ENCODE data around the gene EML3.
"Not testable (repeated sequence)": the region's sequence is repeated elsewhere in the genome, so short reads cannot be mapped to it uniquely, and the experiment has no call there.

Gene EML3

DNA sequence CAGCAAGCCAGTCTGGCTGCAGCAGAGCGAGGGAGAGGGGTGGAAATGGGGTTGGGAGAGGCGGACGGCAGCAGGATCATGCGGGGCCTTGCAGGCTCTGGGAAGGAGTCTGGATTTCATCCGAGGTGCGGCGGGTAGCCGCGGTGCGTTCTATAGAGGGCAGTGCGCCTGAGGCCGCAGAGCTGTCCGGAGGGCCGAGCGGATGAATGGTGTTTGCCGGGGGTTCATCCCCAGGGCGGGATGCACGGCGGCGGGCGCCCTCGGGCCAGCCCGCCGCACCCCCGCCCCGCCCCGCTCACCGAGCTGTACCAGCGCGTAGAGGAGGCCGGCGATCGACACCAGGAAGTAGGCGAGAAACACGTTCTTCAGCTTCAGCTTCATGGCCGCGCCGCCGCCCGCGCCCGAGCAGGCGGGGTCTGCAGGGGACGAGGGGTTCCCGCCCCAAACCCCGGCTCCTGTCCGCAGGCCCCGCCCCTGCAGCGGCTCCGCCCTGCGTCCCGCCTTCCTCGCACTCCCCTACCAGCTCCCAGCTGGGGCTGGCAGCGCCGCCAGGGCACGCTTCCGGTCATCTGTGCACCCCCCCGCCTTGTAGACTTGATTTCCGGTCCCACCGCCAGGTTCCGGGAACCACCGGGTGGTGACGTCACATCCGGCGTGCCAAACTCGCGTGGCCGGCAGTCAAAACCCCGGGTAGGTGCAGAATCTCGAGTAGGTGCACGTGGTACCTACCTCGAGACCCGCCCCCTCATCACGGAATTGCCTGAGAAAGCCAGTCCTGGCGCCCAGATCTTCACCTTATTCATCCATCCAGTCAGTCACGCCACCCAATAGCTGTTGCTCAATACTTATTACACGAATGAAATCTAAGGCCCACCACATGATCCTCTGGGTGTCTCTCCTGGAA lies 9.2 kb upstream of the EML3 start, which contains the start of gene B3GAT3:
Gene B3GAT3 (minus strand): TSS at position 420 of the 904 bp plus-strand sequence. CDS start 39 bp downstream, at position 381.
- DNase-seq (ENCODE audit: low read depth in 2 of 2), result peak; percentile 86 to 88

DNA sequence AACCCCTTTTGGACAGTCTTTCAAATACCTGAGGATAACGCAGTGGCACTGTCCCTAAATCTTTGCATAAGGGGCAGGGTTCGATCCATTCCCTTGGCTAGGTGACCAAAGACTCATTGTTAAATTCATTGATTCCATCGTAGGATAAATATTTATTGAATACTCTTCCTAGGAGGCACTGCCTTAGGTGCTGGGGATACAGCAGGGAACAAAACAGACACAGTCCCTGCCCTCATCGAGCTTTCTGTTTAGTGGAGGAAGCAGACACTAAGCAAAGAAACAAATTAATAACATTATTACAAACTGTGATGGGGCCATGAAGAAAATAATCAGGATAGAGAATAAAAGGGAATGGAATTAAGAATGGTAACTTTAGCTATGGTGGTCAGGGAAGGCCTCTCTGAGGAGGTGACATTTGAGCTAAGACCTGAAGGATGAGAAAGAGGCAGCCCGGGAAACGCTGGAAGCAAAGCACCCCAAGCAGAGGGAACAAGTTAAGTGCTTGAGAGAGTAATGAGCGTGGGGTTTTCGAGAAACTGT lies 8.5 kb upstream of the EML3 start:
- no peak for DNase-seq (ENCODE audit: low read depth in 2 of 2)

DNA sequence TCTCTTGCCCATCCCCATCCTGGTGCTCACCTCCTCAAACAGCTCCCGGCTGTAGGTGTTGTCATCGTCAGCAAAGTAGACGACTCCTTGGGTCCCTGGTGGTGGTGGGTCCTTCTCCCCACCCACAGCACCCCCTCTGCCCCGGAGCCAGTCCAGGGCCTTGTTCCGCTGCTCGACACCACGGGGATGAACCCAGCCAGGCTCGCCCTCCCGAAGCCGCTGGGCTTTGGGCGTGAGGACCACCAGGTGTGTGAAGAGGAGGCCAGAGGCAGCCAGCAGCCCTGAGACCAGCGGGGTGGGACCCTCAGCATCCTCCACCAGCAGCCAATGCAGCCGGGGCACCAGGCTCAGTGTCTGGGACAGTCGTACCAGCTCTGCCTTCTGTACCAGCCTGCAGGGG lies 4.4 kb upstream of the EML3 start:
- not testable (repeated sequence) for DNase-seq (ENCODE audit: low read depth in 2 of 2)

DNA sequence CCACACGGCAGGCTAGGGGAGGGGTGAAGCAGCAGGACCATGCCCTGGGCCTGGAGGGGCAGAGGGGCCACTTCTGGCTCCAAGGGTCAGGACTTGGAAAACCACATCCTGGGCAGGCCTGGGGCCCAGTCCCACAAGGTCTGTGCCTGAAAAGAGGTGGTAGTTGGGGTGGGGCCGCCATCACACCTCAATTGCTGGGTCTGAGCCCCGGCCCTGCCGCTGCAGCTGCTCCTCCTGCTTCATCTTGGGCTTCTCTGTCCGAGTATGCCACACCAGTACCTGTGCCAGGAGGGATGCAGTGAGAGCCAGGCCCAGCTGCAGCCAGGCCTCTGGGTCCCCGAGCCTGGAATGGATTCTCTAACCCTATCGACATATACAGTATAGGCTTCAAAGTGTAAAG lies 2.9 kb upstream of the EML3 start:
- DNase-seq (ENCODE audit: low read depth in 2 of 2), result no peak

DNA sequence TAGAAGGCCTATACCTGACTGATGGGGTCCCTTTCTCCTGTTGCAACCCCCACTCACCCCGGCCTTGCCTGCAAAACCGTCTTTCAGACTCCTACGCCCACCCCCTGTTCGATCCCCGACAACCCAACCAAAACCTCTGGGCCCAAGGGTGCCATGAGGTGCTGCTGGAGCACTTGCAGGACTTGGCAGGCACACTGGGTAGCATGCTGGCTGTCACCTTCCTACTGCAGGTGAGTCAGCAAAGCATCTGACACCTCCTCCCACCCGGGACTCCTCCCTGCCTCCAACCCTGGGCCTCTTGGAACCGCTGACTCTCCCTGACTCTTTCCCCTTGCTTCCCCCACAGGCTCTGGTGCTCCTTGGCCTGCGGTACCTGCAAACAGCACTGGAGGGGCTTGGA lies 1.7 kb upstream of the EML3 start:
- DNase-seq (ENCODE audit: low read depth in 2 of 2), result no peak

DNA sequence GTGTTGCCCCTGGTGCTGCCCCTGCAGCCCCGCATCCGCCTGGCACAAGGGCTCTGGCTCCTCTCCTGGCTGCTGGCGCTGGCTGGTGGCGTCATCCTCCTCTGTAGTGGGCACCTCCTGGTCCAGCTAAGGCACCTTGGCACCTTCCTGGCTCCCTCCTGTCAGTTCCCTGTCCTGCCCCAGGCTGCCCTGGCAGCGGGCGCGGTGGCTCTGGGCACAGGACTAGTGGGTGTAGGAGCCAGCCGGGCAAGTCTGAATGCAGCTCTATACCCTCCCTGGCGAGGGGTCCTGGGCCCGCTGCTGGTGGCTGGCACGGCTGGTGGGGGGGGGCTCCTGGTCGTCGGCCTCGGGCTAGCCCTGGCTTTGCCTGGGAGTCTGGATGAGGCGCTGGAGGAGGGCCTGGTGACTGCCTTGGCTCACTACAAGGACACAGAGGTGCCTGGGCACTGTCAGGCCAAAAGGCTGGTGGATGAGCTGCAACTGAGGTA lies 760 bp upstream of the EML3 start:
- DNase-seq (ENCODE audit: low read depth in 2 of 2), result no peak

DNA sequence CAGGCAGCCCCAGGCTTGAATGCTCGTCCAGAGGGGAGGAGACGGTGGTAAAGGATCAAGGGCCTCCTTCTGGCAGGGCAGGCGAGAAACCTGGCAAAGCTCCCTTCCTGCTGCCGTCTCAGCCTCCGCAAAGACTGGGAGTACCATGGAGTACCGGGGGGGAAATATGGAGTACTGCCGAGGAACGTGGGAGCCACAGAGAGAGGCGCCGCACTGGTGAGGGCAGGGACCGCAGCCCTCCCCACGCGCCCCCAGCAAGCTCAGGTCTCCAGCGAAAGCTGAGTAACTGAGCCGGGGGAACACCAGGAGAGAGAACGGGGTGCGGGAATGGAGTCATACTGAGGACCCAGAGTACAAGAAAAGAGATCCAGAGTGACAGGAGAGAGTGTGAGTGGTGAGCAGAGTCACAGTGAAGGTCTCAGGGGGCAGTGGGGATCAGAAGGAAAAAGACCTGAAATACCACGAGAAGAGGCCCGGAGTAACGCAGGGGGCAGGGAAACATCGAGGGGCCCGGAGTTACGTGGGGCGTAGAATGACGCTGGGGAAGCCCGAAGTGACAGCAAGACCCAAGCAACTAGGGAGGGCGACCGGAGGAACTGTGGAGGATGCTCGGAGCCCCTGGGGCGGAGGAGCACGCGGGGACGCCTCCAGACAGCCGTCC lies 740 bp downstream of the EML3 start:
- DNase-seq (ENCODE audit: low read depth in 2 of 2), result no peak

DNA sequence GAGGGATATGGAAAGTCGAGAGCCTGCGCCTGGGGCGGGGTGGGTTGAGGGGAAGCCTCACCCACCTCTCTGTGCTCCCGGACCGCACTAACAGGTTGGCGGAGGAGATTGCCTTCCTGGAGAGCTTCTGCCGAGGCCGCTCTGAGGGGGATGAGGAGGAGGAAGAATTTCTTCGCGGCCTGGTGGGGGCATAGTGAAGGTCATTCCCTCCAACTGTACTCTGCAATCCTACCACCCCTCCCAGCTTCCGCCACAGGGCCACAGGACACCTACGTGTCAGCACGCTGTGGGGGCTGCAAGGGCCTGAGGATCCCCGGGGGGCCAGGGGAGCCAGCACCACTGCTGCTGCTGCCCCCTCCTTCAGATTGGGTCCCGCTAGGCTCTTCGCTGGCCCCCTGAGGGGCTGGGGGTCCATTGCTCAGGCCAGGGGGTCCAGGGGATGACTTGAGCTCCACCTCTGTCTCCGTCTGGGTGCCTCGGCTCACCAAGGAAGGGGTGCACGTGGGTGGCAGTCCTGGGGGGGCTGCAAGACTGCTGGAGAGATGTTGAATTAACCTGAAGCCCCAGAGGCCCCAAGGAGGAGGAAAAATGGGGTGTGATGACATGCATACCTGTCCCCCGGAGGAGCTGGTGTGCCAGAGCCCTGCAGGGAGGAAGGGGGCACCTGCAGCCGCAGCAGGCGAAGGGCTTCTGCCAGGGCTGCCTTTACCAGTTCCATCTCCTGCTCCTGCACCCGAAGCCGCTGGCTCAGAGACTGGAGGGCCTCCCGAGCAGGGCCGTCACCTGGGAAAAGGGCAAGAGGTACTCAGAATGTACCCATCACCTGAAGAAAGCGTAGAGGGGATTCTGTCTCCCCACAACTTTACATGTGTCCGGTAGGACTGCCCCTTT lies 1.5 kb downstream of the EML3 start:
- DNase-seq (ENCODE audit: low read depth in 2 of 2), result no peak

DNA sequence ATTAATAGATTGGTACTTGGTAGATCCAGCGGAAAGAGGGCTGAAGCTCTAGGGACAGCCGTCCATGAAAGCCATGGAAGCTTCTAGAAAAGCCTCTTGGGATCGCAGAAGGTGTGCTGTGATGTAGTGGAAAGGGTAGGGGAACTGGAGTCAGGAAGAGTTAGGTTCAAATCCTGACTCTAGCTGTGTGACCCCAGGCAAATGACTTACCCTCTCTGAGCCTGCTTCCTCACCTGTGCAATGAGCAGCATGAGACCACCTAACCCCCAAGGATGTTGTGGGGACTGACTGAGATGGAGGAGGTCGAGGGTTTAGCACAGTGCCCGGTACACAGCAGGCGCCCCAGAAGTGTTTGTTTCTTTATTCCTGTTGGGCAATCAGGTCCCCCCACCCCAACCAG lies 2.2 kb downstream of the EML3 start:
- no peak for DNase-seq (ENCODE audit: low read depth in 2 of 2)

DNA sequence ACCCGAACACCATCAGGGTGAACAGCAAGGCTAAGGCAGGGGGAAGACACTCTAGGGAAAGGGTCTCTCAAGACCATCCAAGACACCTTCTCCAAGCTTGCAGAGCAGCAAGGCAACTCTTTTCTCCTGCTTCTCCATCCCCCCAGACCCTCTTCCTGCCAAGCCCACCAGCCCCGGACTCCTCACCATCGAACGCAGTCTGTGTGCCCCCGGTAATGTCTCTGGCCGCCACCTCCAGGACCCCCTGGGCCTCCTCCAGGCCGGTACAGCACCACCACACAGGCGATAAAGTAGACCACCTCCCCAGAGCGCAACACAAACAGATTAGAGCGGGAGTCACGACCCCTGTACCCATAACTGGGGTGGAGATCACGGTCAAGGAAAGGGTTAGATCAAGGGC lies 3.8 kb downstream of the EML3 start:
- DNase-seq (ENCODE audit: low read depth in 2 of 2), result no peak

DNA sequence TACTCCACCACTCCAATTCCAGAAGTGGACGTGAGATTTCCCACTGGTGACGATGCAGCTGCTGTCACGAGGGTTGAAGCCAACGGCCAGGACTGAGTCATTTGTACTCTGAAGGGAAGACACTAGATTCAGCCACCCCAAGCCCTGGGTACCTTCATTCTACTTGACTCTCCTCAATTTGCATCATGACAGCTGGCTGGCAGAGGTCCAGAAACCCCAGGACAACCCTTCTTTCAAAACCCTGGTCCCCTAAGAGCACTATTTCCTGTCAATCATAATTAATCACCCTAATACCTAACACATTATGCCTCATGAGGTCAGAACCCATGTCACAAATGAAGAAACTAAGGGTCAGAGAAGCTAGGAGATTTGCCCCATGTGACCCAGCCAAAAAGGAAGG lies 4.9 kb downstream of the EML3 start:
- no peak for DNase-seq (ENCODE audit: low read depth in 2 of 2)

DNA sequence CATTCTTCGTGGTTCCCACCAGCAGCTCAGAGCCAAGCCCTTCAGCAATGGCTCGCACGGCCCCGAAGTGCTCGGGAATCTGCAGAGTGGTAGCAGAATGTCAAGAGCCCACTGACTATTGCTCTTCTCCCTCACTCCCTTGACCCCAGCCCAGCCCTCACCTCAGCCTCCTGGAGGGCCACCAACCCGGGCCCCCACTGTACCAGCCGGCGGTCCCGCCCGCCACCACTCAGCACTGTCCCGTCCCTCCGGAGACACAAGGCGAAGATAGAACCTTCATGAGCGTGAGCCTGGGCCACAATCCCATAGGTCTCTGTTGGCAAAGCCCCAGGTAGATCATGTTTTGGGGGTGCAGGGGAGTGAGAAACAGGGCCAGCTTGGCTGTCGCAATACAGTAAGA lies 6.7 kb downstream of the EML3 start:
- DNase-seq (ENCODE audit: low read depth in 2 of 2), result no peak

DNA sequence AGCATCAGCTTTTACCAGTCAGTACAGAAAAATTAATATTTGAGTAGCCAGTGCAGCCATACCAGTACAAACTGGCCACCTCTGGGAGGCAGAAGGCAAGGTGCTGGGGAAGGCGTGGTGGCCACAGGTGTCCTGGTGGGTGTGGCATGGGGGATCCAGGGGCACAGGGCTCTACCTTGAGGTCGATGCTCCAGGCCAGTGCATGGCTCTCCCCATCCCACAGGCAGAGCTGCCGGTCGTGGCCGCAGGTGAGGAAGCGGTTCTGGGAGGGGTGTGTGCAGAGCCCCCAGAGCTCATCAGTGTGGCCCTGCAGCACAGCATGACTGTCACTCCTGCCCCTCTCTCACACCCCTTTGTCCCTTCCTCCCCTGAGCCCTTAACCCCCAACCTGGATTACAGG lies 7.1 kb downstream of the EML3 start:
- DNase-seq (ENCODE audit: low read depth in 2 of 2), result no peak

DNA sequence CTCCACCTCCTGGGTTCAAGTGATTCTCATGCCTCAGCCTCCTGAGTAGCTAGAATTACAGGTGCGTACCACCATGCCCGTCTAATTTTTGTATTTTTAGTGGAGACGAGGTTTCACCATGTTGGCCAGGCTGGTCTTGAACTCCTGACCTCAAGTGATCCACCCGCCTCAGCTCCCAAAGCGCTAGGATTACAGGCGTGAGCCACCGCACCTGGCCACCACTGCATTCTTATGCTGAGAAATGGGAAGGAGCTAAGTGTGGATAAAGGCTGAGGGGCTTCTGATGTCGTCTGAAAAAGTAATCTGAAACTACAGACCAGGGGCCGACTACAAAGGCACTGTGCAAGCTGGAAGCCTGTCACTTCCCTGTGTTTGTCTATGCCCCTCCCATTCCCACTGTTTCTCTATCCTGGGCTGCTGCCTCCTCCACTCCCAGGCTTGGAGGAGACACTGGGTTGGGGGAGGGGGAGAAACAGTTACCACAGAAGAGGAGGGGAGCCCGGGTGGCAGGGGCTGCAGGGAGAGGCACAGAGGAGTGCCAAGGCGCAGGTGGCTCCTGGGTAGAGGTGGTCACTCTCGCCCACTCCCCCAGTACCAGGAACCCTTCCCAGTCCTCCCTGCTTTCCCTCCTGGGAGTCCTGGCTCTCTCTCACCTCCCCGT lies 8.0 kb downstream of the EML3 start:
- no peak for DNase-seq (ENCODE audit: low read depth in 2 of 2)

DNA sequence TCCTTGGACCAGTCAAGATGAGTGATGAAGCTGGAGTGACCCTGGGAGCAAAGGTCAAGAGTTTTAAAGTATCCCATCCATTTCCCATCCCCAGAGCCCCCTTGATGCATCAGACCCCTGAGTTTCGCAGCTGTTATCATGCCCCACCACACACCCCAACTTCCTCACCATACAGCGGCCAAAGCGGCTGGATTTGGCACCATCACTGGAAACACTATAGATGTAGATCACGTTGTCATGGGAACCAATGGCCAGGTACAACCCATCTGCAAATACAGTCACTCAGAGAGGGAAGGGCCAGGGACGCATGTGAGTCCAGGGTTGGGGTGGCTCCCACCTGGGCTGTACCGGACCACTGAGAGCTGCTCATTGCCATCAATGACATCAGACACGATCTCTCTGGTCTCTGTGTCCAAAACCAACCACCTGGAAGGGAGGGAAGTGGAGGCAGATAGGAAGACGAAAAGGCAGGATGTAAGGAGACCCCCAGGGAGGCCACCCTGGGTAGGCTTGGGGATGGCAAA lies 8.7 kb downstream of the EML3 start:
- no peak for DNase-seq (ENCODE audit: low read depth in 2 of 2)

DNA sequence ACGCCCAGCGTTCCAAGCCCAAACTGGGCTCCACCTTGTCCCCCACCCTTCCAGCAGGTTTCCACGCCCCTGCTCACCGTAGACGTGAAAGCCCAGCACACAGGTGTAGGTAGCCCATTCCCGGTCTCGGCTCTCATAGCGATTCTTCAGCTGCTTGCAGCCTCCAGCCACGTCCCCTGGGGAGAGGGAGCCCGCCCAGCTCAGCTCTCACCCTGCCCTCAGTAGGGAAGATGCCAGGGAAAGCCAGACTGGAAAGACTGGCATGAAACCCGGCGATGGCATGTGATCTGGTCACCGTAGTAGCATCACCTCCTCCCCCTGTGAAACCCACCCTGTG lies 9.5 kb downstream of the EML3 start:
- DNase-seq (ENCODE audit: low read depth in 2 of 2), result no peak

DNA sequence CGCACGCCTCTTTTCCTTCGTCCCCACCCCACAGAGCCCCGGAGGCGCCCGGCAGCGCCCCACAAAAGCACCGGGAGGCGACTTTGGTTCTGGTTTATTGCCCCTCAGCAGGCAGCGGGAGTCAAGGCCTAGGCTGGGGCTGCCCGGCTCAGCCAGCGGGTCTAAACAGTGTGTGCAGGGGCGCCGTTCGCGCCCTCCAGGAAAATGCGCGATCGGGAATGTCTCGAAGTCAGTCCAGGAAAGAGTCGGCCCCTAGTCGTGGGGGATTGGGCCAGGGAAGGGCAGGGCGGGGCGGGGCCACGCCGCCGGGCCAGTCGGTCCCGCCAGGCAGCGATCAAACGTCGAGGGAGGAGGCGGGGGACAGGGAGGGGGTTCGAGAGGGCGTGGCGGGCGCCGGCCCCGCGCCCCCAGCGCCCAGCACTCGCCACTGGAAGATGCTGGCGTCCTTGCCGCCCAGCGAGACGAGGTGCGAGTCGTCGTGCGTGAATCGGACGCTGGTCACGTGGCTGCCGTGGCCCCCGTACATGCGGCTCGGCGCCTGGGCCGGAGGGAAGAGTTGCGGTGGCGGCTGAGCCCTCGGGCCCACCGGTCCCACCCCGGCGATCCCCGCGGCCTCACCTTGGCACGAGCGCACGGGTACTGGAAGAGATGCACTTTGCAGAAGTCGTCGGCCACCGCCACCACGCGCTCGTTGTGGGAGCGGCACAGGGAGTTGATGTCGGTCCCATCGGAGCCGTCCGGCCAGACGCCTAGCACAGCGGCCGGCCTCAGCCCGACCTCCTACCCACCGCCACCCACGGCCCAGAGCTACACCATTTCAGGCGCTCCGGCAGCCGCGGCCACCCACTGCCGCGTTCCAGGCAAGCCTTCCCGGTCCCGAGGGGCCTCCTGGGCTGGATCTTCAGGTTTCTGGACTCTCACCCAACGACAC lies 10.2 kb downstream of the EML3 start:
- DNase-seq (ENCODE audit: low read depth in 2 of 2), result peak in 1 of 2 experiments; percentile 32

DNA sequence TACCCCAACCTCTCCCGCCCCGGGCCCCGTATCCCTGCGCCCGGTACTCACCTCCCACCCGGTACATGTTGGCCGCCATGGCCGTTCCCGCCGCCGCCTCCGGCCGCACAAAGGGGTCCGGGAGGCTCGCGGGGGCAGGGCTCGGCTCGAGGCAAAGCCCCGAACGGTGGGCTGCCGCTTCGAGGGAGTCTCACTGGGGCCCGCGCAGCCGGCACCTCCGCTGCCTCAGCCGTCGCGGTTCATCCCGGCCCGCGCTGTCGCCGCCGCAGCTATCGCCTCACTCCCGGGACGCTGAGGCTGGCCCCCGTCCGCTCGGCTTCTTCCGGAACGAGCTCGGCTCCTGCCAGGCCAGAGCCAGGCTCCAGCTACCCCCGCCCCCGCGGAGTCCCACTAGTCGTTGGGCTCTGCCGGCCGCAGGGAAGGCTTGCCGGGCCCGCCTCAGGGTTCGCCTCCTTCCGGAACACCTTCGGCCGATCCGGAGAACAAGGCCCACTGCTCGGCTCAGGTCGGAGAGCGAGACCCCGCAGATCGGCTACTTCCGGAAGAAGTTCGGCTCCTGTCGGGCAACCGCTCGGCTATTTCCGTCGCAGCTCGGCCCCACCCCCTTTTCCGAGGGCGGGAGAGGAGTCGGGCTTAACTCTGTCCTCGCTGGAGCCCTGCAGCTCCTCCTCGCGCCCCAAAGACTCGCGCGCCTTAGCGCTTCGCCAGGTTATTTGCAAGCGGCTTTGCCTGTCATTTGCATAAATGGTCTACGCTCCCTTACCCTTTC lies 11.0 kb downstream of the EML3 start, which contains the start of gene MTA2:
Gene MTA2 (minus strand): TSS at position 494 of the 769 bp plus-strand sequence. CDS start 415 bp downstream, at position 79.
- DNase-seq (ENCODE audit: low read depth in 2 of 2), result peak; percentile 92 to 93

DNA sequence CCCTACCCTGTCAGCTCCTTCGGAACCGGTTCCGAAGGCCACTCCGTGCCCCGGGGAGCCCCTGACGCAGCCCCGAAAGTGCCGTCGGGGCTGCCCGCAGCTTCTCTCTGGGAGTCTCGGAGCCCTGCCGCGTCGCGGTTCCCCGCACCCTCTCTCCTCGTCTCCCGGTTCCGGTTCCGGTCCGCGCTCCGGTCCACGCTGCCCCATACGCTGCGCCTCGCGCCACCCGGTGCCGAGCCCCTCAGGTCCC lies 11.5 kb downstream of the EML3 start:
- DNase-seq (ENCODE audit: low read depth in 2 of 2), result no peak
